ENCODE data around the gene ITSN2. TPM values are rescaled to one million over a fixed set of nuclear protein-coding genes. Genes with fewer than 3 reads are reported as not detected.
A peak's percentile ranks its signal among the peaks of the same experiment; 100 is the strongest.
"Not testable (repeated sequence)": the region's sequence is repeated elsewhere in the genome, so short reads cannot be mapped to it uniquely, and the experiment has no call there.

ITSN2 gene
- 127 TPM for polyA plus RNA-seq

- Mint-ChIP-seq H3K4me3 (peak within 1 kb of the TSS; percentile 92 to 99 (median 97)), H3K27ac (peak within 1 kb of the TSS; percentile 99 to 100 (median 99)), H3K9me3 (no peaks in the 10 kb centered on the region), H3K27me3 (no peaks in the 10 kb centered on the region), H3K36me3 (no peaks in the 10 kb centered on the region), H3K4me1 (peaks cover 30 to 53% (median 31%) of the 10 kb centered on the region in 3 donors)
Observed at GRCh38 chr2:24360050-24360962, at the start of gene ITSN2. ITSN2 (minus strand) TSS chr2:24360536; CDS start chr2:24328082, 32,454 bp downstream.

- H3K4me1 Mint-ChIP-seq = peaks cover 0 to 2% (median 0%) of the 10 kb centered on the region in 3 donors
- H3K27me3 Mint-ChIP-seq = peaks cover 9% of the 10 kb centered on the region
- no peak overlapping the region for H3K27ac Mint-ChIP-seq
- no peaks in the 10 kb centered on the region for H3K9me3 Mint-ChIP-seq
- H3K4me3 Mint-ChIP-seq = no peak overlapping the region
- no peaks in the 10 kb centered on the region for H3K36me3 Mint-ChIP-seq
Observed at GRCh38 chr2:24409171-24409570, 48.8 kb upstream of the ITSN2 start.

GRCh38 chr2:24408704-24409103, 48.4 kb upstream of the ITSN2 start:
- not testable (repeated sequence) for H3K9me3 Mint-ChIP-seq, H3K4me3 Mint-ChIP-seq, H3K27ac Mint-ChIP-seq, H3K4me1 Mint-ChIP-seq, H3K27me3 Mint-ChIP-seq, H3K36me3 Mint-ChIP-seq

GRCh38 chr2:24404491-24404921, 44.2 kb upstream of the ITSN2 start:
- H3K27ac Mint-ChIP-seq = no peak overlapping the region
- H3K36me3 Mint-ChIP-seq = no peaks in the 10 kb centered on the region
- no peaks in the 10 kb centered on the region for H3K9me3 Mint-ChIP-seq
- H3K27me3 Mint-ChIP-seq = peaks cover 10% of the 10 kb centered on the region
- H3K4me1 Mint-ChIP-seq = peaks cover 0 to 3% (median 1%) of the 10 kb centered on the region in 3 donors
- no peak overlapping the region for H3K4me3 Mint-ChIP-seq

GRCh38 chr2:24403832-24404212, 43.5 kb upstream of the ITSN2 start:
- Mint-ChIP-seq H3K4me3 (no peak overlapping the region), H3K27me3 (peaks cover 10% of the 10 kb centered on the region), H3K4me1 (peaks cover 0 to 3% (median 1%) of the 10 kb centered on the region in 3 donors), H3K36me3 (no peaks in the 10 kb centered on the region), H3K9me3 (no peaks in the 10 kb centered on the region), H3K27ac (no peak overlapping the region)

GRCh38 chr2:24403168-24403831, 43.0 kb upstream of the ITSN2 start:
- Mint-ChIP-seq H3K27ac (no peak overlapping the region), H3K27me3 (peaks cover 7% of the 10 kb centered on the region), H3K9me3 (no peaks in the 10 kb centered on the region), H3K4me1 (peaks cover 0 to 3% (median 1%) of the 10 kb centered on the region in 3 donors), H3K4me3 (no peak overlapping the region), H3K36me3 (no peaks in the 10 kb centered on the region)

- Mint-ChIP-seq H3K4me3 (peak overlapping the region in 1 of 4 donors; percentile 3), H3K27ac (no peak overlapping the region), H3K9me3 (no peaks in the 10 kb centered on the region), H3K4me1 (peaks cover 0 to 3% (median 1%) of the 10 kb centered on the region in 3 donors), H3K27me3 (peaks cover 7% of the 10 kb centered on the region), H3K36me3 (no peaks in the 10 kb centered on the region)
Observed at GRCh38 chr2:24402242-24403097, 42.1 kb upstream of the ITSN2 start.

GRCh38 chr2:24400207-24400907, 40.0 kb upstream of the ITSN2 start:
- no peaks in the 10 kb centered on the region for H3K9me3 Mint-ChIP-seq
- no peaks in the 10 kb centered on the region for H3K36me3 Mint-ChIP-seq
- no peak overlapping the region for H3K4me3 Mint-ChIP-seq
- peak overlapping the region in 1 of 3 donors; percentile 33 for H3K27ac Mint-ChIP-seq
- H3K27me3 Mint-ChIP-seq = peaks cover 7% of the 10 kb centered on the region
- H3K4me1 Mint-ChIP-seq = peaks cover 0 to 3% (median 1%) of the 10 kb centered on the region in 3 donors

- Mint-ChIP-seq H3K36me3 (no peaks in the 10 kb centered on the region), H3K27me3 (peaks cover 7% of the 10 kb centered on the region), H3K27ac (no peak overlapping the region), H3K4me1 (peaks cover 0 to 3% (median 1%) of the 10 kb centered on the region in 3 donors), H3K4me3 (no peak overlapping the region), H3K9me3 (no peaks in the 10 kb centered on the region)
Observed at GRCh38 chr2:24399434-24400206, 39.3 kb upstream of the ITSN2 start.

GRCh38 chr2:24394998-24395397, 34.7 kb upstream of the ITSN2 start:
- H3K9me3 Mint-ChIP-seq = no peaks in the 10 kb centered on the region
- H3K36me3 Mint-ChIP-seq = no peaks in the 10 kb centered on the region
- no peak overlapping the region for H3K27ac Mint-ChIP-seq
- H3K27me3 Mint-ChIP-seq = no peaks in the 10 kb centered on the region
- H3K4me1 Mint-ChIP-seq = peaks cover 0 to 1% (median 0%) of the 10 kb centered on the region in 3 donors
- H3K4me3 Mint-ChIP-seq = no peak overlapping the region

- Mint-ChIP-seq H3K27me3 (no peaks in the 10 kb centered on the region), H3K4me1 (no peaks in the 10 kb centered on the region), H3K9me3 (peaks cover 0 to 2% (median 0%) of the 10 kb centered on the region in 3 donors), H3K36me3 (no peaks in the 10 kb centered on the region), H3K4me3 (no peak overlapping the region), H3K27ac (no peak overlapping the region)
Observed at GRCh38 chr2:24392542-24393059, 32.3 kb upstream of the ITSN2 start.

- Mint-ChIP-seq H3K4me1 (peaks cover 3 to 8% (median 5%) of the 10 kb centered on the region in 3 donors), H3K27me3 (no peaks in the 10 kb centered on the region), H3K9me3 (peaks cover 0 to 2% (median 0%) of the 10 kb centered on the region in 3 donors), H3K36me3 (no peaks in the 10 kb centered on the region), H3K4me3 (no peak overlapping the region), H3K27ac (peak overlapping the region in 1 of 3 donors; percentile 78)
Observed at GRCh38 chr2:24385366-24385765, 25.0 kb upstream of the ITSN2 start.

GRCh38 chr2:24382363-24383073, 22.2 kb upstream of the ITSN2 start:
- H3K9me3 Mint-ChIP-seq = no peaks in the 10 kb centered on the region
- H3K27me3 Mint-ChIP-seq = no peaks in the 10 kb centered on the region
- no peak overlapping the region for H3K4me3 Mint-ChIP-seq
- H3K27ac Mint-ChIP-seq = no peak overlapping the region
- peaks cover 2% of the 10 kb centered on the region for H3K36me3 Mint-ChIP-seq
- peaks cover 3 to 8% (median 5%) of the 10 kb centered on the region in 3 donors for H3K4me1 Mint-ChIP-seq
